NCI-H446 (cell line): ENCODE results near the gene PITPNM3.

Source experiments
- DNase-seq, 2 experiments: peaks; one replicate each; lab custom pipeline; 2025; lab: John Stamatoyannopoulos, UW

The PITPNM3 gene

DNA sequence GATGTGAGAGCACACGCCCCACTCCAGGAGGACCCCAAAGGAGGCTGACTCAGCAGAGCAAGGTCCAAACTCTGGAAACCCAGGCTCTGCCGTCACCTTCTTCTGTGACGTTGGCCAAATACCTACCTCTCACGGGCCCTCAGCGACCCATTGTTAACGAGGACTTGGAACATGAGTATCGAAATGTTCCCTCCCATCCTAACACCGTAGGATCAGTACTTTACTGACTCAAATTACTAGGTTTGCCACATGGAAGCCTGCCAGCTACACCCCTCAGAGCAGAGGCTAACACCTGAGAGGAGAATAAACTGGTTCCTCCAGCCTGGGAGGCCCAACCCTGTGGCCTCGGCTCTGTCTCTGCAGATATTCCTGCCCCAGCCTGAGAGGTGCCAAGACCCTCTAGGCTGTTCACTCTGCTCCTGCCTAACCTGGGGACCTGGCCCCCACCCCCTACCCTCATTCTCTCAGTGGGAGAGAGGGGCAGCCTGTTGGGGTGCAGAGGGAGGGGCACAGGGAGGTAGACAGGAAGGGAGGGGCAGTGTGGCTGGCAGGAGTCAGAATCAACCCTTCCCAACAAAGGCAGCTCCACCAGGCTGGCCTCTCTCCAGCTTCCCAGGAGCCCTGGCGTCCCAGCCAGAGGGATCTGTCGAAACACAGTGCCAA lies 4.4 kb downstream of the PITPNM3 start:
- peak; percentile 45 to 84 for DNase-seq

DNA sequence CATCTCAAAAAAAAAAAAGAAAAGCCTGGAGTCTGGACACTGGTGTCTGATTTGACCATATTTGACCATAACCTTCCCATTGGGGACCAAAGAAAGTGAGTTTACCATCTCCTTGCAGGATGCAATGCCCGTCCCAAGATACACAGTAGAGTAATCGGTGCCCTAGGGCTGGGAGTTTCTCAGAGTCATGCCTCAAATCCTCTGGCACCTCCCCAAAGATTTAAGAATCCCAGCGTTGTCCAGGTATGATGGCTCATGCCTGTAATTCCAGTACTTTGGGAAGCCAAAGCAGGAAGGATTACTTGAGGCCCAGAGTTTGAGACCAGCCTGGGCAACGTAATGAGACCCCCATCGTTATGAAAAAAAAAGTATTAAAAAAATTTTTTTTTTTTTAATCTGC lies 5.0 kb downstream of the PITPNM3 start:
- no peak for DNase-seq

DNA sequence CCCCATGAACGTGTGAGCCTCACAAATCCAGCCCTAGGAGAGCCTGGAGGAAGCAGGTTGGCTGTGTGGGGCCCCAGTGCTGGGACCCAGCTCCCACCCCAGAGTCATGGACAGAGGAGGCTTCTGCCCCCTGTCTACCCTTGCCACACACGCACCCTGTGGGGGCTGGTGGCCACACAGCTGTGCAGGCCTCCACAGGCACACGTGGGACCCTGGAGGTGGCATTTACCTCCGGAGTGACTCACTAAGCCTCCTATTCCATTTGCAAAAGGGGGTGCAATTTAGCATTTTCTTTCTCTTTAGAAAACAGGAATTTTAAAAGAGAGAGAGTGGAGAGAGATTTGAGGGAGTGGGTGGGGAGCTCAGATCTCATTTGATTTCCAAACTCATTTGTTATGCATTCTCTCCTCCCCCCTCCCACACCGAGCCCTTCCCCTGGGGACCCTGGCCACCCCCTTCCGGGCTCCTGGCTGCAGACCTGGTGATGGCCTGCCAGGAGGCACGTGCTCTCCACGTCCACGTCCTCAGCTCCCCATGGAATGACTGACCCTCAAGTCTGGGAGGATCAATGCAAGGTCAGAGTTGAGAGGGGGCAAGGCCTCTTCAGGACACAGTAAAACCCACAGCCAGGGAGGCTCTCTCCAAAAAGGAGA lies 6.8 kb downstream of the PITPNM3 start:
- no peak for DNase-seq

DNA sequence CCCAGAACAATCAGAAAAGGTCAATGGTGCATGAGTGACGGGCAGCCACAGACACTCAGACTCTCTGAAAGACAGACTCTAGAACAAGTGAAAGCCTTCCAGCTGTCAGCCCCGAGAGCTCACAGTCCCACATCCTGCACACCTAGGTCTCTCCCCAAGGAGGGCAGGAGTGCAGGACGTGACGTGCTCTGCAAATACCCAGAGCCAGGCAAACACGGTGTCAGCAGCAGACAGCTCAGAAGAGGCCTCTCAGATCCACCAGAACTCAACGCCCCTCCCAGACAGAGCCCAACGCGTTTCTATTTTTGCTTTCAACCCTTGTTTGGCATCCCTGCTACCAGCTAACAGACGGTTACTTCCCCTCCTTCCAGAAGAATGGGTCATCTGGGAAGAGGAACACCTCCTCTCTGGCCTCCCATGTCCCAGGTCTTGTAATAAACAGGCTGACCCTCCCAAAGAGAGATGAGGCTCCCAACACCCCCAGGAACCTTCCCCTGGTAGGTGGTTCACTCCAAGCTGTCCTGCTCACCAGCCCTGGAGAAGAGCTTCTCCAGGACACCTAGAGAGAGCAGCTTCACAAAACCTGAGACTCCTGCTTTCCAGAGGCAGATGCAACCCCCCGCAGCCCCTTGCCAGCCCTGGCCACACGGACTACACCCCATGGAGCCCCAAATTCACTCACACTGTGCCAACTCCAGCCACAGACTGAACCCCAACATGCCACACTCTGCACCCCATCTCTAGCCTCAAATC lies 7.6 kb downstream of the PITPNM3 start:
- no peak for DNase-seq

DNA sequence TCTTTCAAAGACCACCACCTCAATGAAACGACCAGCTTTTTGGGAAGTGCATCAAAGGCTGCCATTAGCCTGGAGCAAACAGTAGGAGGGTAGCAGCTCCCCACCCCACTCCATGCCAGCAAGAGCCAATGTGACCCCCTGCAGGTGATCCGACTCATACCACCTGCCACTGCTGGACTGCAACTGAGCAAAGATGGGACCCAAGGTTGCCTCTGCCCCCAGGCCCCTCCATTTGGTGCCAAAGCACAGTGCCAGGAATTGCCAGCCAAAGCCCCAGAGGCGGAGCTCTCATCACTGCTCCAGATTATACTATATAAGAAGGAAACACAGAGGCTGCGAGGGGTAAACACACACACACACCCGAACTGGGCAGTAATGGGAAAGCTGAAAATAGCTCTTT lies 8.3 kb downstream of the PITPNM3 start:
- peak in 1 of 2 experiments; percentile 65 for DNase-seq

DNA sequence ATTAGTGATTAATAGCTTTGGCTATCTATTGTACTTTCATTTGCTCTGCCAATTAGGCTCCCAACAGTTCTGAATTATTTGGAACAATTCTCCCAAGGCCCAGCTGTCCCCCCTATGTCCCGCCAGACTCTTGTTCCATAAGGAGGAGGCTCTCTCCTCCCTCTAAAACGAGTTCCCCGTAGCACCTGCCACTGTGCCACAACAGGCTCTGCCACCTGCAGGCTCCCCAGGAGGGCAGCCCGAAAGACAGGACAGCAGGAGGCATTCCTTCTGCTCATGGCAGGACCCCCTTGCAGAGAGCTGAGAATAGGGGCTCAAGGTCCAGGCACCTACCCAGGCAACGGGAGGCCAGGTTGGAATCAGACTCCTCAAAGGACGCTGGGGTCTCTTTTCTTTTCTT lies 9.0 kb downstream of the PITPNM3 start:
- DNase-seq = peak in 1 of 2 experiments; percentile 85

DNA sequence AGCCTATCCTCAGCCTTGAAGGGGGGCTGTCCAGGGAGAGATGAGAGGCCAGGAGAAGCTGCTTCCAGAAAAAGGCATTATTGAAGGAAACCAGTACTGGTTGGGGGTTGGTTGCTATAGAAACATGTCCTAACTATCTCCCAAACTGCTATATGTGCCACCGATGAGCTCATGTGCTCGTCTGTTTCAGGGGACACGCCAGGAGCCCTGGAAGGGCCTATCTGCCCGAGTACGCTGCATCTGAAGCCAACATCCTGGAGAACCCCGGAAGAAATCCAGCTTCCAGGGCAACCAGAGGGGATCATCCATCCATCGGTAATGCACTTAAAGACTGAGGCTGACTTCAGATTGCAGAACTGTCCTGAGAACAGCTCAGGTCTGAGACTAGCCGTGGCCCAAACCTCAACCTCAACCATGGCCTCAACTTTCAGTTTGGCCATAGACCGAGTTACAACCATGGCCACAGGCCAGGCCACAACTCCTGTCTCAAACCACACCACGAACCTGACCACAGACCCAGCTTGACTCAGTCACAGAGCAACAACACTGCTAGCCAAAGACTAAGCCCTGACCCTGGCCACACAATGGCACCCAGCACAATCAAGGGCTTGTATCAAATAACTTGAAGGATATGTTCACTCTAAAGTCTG lies 10.2 kb downstream of the PITPNM3 start:
- peak in 1 of 2 experiments; percentile 12 for DNase-seq

DNA sequence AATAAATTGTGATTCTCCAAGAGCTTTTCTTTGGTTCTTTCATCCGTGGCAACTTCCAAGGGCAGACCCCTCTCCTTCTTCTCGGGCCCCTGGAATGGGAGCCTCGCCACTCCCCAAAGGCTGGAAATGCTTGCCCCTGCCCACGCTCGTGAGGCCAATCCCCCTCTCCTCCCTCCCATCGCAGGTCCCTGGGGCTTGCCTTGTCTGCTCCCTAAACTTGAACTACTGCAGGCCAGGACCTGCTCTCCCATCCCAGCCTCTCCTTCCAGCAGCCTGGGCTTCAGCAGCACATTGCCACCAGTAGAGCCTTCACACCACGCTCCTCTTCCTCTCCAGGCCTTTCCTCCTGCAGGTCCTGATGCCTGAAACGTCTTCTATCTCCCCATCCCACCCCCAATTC lies 11.1 kb downstream of the PITPNM3 start:
- DNase-seq = no peak

DNA sequence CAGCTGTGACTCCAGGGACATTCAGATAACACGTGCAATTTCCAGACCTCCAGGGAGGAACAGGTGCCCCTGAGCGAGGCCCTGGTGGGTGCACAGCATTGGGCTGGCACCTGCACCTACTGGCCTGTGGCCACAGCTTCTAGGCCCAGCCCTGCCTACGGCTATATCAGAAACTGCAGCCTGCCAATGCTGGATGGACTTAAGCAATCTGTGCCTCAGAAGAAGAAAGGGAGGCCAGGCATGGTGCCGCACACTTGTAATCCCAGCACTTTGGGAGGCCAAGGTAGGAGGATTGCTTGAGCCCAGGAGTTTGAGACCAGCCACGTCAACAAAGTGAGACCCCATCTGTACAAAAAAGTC lies 12.4 kb downstream of the PITPNM3 start:
- DNase-seq = no peak

DNA sequence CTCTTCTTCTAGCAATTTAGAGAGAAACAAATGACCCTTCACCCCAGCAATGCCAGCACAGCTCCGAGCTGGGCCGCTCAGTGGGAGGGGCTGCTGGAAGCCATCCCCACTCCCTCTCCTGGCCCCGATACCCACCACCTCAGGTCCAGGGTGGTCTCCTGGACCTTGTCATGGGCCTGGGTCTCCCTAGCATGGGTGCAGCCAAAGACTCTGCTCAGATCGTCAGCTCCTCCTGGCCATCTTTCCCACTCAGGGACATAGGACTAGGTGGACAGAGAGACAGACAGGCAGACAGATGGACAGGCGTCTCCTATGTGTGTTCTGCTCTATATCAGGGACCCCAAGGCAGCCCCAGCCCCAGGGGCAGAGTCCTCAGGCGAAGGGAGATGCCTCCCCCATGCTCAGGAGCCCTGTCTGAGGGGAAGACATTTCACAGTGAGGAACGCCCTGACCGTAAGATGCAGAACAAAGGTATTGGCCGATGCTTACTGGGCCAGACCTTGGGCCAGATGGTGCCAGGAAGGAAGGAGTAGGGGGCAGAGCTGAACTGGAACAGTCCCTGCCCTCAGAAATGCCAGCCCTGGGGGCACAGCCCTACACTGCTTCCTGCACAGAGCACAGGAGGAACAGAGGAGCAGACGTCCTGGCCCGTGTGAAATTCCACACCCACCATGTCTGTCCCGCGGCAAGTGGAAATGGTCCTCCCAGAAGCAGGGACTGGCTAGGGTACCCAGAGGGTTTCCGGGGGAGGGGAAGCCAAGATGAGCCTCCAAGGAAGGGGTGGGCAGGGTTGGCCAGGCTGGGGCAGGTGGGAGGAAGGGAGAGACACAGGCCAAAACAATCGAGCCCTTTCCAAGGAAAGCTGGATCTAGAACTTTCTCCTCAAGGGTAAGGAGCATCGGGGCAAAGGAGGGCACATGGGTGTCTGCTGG lies 13.0 kb downstream of the PITPNM3 start:
- no peak for DNase-seq

DNA sequence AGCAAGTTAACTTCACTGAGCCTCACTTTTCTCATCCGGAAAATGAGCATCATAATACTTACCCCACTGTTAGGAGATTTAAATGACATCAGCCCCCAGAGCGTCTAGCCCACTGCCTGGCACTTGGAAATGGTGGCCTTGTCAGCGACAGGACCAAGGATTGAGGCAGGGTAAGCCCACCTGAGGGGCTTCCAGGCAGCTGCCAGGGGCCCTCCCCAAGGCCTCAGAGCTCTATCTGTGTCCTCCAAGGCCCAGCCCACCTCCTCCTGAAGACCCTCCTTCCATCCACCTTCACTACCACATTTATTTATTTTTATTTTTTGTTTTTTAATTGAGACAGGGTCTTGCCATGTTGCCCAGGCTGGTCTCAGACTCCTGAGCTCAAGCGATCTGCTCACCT lies 13.8 kb downstream of the PITPNM3 start:
- DNase-seq = no peak

DNA sequence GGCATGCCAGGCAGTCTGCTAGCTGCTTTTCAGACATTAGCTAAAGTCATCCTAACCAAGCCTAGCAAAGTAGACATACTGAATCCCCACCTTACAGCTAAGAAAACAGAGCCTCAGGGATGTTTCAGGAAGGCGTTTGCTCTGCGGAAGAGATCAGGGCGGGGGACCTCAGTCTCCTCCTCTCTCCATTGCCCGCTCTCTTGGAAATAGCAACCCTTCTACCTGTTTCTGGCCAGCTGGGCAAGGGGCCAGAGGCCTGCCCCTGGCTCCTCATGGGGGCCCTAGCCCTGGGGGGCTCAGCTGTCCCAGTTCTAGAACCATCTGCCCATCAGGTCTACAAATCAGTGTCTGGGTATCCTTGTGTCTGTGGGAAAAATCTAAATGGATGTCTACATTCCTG lies 14.5 kb downstream of the PITPNM3 start:
- DNase-seq = peak in 1 of 2 experiments; percentile 10

DNA sequence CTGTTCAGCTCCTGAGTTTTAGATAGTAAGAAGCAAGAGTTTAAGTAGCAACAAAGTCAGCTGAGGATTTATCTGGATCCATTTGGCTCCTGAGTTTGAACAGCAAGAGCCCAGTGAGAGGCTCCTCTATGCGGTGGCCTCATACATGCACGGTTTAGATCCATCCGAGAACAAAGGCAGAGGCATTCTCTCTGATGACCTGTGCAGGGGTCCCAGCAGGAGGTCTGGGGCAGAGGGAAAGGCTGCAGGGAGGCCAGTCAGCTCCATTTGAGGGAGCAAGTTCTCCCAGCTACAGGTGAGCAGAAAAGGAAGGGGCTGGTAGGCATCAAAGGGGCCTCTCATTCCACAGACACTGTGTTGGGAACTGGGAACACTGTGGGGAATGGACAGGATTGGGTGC lies 16.5 kb downstream of the PITPNM3 start:
- DNase-seq = no peak

DNA sequence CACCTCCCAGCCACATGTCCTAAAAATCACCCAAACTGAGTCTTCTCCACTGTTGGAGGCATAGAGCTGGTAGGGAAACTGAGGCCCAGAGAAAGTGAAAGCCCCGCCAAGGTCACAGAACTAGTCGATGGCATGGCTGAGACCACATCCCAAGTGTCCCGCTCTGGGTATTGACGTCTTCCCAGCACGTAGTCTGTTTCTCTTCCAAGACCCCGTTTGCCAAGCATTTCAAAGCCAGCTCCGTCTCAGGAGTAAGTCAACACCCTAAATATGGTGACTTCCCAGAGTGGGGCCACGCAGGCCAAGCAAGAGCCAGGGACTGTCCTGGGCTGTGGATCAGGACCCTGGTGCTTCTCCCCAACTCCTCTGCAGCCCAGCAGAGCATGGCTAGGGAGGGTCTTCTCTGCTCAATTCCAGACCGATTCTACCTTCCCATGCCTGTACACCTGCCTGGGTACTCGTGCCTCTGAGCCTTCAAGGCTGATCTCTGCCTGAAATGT lies 19.7 kb downstream of the PITPNM3 start:
- DNase-seq = no peak

DNA sequence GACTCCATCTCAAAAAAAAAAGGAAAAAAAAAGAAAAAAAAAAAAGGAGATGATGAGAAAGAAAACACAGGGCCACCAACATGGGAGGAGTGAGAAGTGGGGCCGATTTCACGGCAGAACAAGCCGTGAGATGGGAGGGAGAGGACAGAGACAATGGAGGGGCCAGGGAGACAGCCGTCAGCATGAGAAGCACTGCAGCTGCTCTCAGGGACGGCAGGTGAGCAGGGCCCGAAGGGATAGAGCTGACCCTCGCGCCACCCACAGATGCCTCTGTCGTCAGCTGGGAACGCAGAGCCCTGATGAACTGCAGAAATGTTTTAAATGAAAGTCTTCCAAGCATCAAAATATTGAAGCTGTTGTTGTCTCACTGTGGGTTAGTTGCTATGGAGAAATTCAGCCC lies 20.3 kb downstream of the PITPNM3 start:
- DNase-seq = no peak

DNA sequence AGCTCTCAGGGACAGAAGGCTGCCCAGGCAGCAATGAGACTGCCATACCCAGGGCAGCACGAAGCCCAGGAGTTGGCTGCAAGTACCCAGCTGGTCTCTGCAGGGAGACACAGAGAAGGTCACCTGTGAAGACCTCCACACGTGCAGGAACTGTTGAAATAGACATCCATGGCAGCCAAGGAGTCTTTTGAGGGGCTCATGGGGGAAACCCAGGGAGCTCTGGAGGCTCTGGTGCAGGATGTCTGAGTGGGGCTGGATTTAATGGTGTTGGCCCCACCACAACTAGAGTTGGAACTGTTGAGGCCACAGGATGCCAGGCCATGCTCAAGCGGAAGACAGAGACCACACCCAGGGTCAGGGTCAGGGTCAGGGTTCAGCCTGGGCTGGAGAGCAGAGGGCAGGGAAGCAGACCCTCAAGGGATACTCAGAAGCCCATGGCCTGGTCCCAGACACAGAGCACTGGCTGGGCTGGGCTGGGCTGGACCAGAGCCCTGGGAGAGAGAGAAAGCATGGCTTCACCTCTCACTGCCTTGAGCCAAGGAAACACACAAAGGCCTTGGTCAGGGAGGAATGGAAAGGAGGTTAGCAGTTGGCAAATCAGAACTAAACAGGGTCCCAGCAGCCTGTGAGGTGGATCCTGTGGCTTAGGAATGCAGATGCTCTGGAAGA lies 21.4 kb downstream of the PITPNM3 start:
- no peak for DNase-seq

DNA sequence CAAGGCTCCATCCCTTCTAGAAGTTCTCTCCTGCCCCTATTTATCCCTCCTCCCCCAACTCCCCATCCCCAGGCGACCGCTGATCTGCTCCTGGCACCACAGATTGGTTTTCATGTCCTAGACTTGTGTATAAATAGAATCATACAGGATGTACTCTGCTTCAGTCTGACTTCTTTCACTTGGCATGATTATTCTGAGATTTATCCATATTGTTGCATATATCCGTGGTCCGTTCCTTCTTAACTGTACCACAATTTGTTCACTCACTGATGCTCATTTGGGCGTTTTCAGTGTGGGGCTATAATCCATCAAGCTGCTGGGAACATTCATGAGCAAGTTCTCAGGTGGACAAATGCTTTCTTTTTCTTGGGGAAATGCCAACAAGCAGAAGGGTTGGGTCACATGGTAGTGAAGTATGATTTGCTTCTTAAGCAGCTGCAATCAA lies 23.9 kb downstream of the PITPNM3 start:
- DNase-seq = no peak

DNA sequence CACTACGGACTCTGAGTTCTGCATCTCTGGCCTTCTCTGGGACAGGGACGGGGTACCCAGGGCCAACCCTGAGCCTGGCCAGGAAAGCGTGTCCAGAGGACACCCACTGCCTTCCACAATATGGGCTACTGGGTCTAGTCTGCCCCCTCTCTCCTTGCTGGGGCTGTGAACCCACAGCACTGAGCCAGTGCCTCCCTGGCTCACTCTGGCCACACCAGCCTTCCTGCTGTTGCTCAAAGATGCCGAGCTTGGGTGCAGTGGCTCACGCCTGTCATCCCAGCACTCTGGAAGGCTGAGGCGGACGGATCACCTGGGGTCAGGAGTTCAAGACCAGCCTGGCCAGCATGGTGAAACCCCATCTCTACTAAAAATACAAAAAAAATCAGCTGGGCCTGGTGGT lies 24.8 kb downstream of the PITPNM3 start:
- no peak for DNase-seq

DNA sequence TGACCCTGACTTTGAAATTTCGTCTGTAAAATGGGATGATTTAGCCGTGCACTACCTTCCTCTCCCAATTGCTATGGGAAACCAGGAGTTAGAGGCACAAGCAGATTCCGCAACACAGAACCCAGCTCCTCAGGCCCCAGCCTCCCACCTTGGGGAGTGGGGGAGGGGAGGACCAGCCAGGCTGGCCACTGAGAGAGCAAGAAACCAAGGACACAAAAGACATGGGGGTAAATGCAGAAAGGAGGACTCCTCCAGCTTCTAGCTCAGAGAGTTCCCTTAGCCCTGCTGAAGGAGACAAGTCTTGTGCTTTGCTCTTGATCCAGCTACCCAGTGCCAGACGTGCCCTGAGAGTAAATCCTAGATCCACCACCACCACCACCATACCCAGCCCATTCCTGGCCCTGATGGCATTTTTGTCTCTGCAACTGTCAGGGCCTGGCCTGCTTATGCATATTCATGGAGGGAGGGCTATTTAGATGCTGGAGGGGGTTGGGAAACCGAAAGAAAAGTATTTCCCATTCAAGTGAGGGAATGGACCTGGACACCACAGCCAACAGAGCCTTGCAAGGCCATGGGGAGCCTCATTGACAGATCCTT lies 25.9 kb downstream of the PITPNM3 start:
- no peak for DNase-seq

DNA sequence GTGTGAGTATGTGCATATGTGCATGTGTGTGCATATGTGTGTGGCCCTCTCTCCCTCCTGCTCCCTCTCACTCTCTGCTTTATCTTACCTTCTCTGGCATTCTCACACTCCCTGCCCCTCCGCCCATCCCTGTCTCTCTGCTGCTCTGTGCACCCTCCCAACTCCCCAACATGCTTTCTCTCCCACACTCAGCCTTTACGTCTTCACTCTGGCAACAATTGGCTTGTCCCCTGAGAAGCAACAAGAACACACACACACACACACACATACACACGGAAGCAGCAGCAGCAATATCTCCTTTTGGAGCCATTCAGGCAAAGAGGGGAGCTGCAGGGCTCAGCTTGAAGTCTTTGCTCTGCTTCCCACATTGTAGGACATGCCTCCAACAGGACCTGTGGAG lies 27.8 kb downstream of the PITPNM3 start:
- DNase-seq = no peak
